Stimulated activated CD4-positive, alpha-beta T cell treated with anti-CD3 and anti-CD28 coated beads, TNF-alpha, amount 100 ng/mL, for 24 hours (primary cell): ENCODE results near the gene MOSMO.
A peak's percentile ranks its signal among the peaks of the same experiment; 100 is the strongest.
"Not testable (repeated sequence)": the region's sequence is repeated elsewhere in the genome, so short reads cannot be mapped to it uniquely, and the experiment has no call there.

ENCODE experiments used
- DNase-seq, 3 experiments: peaks; one replicate each; pipeline ENCODE4 v3.0.0-alpha.2; 2020; ENCODE audit warnings: low read depth in 3 of 3

MOSMO gene

DNA sequence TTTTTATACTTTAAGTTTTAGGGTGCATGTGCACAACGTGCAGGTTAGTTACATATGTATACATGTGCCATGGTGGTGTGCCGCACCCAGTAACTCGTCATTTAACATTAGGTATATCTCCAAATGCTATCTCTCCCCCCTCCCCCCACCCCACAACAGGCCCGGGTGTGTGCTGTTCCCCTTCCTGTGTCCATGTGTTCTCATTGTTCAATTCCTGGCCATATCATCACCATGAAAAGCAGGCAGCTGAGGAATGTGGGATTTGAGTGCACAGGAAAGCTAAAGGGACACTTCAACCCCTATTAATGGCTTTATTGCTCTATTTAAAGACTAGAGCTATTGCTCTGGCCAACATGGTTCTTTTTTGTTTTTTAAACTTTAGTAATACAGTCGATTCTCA lies 38.0 kb downstream of the MOSMO start:
- DNase-seq, result not testable (repeated sequence)

DNA sequence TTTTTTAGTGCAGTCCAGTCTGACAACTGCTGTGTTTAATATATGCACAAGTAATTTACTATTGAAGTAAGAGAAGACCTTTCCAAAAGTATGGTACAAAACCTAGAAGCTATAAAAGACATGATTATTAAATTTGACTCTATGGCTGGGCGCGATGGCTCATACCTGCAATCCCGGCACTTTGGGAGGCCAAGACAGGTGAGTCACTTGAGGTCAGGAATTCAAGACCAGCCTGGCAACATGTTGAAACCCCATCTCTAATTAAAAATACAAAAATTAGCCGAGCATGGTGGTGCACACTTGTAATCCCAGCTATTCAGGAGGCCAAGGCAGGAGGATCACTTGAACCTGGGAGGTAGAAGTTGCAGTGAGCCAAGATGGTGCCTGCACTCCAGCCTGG lies 43.1 kb downstream of the MOSMO start:
- DNase-seq, result no peak

DNA sequence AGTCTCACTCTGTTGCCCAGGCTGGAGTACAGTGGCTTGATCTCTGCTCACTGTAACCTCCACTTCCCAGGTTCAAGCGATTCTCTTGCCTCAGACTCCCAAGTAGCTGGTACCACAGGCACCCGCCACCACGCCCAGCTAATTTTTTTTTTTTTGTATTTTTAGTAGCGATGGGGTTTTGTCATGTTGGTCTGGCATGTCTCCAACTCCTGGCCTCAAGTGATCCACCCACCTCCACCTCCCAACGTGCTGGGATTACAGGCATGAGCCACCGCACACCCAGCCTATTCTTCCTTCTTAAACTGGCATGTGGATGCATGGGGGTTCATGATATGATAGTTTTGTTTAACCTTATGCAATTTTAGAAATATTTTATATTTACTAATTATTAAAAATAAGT lies 45.1 kb downstream of the MOSMO start:
- DNase-seq, result no peak

DNA sequence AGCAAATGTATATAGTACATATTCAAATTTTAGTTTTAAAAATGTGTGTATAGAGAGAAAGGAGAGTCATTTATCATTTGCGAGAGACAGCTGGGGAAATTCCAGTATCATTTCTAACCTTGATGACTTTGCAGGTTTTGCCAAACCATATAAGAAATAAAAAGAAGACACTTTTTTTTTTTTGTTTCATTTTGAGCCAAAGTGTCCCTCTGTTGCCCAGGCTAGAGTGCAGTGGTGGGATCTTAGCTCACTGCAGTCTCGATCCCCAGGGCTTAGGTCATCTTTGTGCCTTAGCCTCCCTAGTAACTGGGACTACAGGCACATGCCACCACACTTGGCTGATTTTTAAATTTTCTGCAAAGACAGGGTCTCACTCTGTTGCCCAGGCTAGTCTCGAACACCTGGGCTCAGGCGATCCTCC lies 46.0 kb downstream of the MOSMO start:
- DNase-seq, result no peak

DNA sequence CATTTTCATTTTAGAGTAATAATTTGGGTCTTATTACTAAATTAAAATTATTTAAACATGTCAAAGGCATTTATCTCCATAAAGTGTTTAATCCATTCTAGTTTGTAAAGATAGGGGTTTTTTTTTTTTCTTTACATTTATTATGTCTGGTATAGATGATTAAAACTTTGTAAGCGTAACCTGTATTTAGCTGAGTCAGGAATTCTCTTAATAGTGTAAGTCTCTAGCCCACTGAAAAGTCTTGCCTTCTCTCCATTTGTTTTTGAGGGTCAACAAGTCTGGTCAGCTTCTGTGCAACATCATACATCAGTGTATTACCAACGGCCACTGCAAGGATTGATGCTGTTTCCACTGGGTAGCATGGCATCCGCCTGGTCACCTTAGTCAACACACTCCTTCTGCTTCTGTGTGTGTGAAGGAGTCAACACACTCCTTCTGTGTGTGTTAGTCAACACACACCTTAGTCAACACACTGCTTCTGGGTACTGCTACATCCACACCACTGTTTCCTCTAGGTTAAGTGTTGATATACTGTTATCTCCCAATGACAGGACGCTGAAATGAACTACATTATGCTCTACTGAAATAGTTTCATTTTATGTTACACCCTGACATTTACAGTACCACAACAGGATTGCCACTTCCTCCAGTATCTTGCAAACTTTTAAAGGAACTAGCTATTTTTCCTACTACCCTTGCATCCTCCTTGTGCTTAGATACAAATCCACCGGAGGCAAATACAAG lies 47.1 kb downstream of the MOSMO start:
- no peak for DNase-seq

DNA sequence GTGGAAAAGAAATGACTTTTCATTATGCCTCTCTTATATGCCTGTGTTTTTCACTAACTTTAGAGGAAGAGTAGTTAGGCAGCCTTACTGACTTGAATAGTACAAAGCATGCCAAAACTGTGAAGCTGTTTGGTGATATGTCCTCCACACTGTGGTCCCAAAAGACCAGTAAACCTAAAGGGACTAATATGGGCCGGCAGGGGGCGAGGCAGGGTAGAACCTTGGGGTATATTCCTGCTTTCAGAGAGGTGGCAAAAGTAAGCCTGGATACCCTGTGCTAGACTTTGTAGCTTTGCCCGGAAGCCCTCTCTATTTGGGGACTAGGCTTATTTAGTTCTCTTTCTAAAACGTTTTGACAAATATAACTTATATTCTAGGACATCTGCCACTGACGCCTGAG lies 48.0 kb downstream of the MOSMO start:
- DNase-seq, result no peak

DNA sequence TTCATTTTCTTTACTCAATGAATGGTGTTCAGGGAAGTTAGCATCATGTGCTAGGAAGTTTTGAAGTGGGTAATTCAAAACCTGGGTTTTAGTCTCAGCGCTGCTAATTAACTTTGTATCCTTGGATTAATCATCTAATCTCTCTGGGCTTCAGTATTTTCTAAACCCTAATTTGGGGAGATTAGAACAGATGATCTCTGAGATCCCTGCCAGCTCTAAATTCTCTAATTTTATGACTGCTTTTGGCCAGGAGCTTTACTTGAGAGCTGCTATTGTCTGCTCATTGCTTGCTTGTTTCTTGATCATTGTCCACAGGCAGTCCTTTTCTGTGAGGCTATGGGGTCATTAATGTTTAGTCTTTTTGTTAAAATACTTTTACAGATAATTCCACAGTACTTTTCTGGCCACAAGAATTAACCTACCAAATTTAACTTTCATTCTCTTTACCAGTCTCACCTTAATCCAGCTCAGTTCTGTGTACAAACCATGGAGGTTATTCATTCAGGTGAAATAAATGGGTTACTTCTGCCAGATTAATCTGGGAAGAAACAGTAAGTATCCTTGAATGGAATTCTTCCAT lies 56.1 kb downstream of the MOSMO start:
- DNase-seq, result no peak

DNA sequence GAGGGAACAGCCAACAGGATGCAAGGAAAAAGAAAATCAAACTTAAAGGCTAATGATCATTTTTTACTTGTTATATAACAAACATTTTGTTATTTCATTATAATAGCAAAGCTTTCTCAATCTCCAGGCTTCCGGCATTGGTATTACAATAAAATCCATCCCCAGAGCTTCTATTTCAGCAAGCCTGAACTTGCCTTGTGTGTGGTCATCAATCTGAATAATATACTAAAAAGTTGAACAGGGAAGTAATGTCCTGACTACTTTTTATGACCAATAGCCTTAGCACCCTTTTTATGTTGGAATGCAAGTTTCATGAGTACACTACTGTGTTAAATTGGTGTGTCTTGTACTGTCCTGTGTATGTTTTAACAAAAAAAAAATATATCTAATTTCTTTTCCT lies 57.3 kb downstream of the MOSMO start:
- no peak for DNase-seq

DNA sequence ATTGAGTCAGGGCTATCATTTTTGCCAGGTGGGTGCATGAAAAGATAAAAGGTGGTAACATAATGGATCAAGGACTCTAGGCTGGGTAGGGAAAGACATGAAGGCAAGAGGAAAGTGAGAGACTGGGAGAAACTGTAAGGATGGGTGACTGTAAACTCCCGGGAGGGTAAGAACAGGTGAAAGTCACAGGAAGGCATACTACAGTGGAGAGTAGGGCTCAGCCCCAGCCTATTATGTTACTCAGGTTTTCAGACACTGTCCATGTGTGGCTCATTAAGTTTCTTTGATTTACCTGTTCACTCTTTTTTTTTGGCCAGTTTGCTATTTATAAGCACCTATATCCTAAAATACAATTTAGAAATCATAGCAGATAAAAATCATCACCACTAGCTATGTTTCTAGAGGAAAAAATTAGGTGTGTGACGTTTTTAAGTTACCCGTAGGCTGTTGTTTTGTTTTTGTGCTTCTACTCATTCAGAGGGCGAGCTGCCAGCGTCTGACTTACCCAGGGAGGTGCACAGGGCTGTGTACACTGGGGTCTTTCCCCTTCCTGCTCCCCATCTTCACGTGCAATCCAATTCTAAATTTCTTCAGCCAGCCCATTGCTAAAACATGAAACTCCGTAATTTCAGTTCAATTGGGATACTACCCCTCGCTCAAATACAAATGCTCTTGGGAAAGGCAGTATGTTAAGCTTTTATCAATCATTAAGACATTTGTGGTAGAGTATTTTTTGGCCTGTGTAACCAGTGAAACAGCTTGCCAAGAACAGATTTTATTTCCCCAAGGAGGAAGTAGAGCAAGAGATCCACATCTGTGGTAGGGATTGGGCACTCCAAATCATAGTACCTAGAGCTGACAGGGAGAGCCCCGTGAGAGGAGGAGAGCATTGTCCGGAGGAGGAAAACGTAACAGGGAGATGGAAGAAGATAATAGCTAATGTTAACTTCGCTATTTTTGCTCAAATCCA lies 62.7 kb downstream of the MOSMO start:
- DNase-seq, result no peak

DNA sequence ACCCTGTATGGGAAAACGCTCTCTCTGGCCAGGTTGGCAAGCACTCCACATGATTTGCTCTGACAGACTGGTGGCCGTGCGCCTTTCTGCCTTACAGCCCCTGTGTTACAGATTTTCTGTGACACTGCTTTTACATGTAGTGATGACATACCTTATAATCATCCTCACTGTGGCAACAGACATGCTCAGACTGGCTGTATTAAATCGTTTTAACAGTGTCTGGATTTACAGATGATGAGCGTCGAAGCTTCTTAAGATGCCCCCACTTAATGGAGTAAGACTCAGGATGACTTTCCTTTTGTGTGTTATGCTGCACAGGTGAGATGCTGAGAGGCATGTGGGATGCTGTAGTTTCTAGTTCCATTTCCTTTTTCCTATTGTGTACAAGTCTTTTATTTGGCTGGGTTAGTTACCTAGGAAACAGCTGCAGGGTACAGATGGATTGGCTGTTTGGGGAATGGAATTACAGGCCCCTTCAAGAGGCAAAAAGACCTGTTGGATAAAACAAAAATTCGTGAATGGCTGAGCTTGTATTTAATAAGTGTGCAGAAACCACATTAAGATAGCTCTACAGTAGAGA lies 63.5 kb downstream of the MOSMO start:
- no peak for DNase-seq

DNA sequence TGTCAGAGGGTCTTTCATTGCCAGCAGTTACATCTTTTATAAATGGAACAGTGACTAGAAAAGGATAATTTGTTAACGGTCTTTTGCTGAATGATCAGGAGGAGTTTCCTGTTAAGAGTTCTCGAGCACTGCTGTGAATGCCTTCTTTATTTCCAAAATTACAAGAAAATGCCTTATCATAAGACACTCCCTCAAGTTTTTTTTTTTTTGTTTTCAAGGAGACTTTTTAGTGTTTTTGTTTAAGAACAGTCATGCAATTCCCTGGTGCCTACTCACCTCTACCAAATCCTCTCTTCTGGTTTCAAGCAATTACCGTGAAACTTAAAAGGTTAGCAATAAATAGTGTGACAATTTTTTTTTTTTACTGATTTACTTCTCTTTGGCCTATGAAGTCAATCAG lies 65.4 kb downstream of the MOSMO start:
- no peak for DNase-seq

DNA sequence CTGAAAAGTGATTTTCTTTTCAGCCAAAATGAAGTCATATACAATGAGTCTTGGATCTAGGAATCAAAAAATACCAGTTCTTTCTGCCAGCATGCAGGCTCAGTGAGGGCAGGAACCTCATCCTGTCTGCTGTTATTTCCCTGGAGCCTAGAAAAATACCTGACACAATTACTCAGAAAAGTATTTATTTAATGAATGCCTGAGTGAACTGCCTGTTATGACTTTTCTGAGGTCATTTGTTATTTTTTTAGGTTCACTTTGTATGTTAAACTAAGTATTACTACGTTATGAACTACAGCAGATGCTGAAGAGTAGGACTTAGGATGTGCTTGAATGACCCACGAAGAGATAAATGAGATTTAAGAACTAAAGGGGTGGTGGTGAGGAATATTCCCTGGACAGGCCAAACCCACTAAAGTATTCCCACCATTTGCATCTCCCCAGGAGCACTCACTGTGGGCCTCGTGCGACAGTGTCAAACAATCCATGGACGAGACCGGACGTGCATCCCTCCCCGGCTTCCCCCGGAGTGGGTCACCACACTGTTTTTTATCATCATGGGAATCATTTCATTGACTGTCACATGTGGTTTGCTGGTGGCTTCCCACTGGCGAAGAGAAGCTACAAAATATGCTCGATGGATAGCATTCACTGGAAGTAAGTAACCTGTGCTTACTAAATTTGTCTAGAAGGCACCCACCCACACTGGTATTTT lies 67.3 kb downstream of the MOSMO start:
- no peak for DNase-seq

DNA sequence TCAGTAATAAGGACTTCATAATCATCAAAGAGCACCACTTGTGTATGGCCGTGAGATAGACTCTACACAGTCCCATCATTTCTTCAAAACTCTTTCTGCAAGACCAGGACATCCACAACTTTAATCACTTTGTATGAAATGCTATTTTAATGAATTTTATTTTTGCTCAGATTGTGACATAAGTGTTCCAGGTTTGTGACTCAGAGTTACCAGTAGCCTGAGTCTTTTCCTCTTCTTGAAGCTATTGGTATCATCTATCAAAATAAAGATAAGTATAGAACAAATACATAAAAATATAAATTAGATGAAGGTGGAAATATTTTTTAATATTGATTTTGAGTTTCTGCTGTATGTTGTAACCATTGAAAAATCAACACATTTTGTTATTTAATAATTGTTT lies 67.9 kb downstream of the MOSMO start:
- no peak for DNase-seq

DNA sequence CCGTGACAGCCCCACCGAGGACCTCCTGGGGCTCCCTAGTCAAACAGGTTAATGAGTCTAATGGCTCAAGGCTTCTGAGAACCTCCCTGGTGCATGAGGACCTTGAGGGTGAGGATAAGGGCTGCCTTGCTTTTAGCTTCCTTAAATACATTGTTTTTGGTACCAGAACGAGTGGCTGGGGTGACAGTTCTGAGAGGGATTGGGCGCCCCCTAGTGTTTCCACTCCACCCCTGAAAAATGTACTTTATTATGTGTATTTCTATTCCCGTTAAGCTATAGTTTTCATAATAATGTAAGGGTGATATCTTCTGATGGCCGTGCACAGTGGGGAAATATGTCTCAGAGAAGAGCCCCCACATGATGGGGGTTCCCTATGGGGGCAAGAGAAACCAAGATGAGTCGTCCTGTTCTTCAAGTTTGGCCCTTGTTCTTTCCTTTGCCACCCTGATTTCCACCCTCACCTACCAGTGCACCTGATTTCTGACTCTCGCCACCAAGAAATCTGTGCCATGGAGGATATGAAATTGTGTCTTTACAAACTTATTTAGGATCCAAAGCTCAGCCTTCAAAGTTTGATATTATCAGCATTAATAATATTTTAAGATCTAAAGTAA lies 69.9 kb downstream of the MOSMO start:
- DNase-seq, result peak; percentile 48 to 65 (median 57)

DNA sequence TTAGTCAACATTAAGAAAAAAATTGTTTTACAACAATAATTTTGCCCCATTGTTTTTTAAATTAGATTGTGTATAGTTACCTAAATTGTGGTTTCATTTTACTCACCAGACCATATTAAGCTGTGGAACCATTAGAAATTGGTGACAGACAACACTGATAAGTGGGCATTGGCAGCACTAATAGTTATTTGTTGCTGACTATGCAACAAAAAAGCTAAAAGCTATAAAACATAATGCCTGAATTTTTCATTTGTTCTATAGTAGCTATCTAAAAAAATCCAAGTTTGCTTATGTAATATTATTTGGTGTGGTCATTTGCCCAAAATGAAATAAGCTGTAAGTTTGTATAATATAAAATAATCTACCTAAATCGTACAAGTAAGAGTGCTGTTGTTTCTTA lies 70.7 kb downstream of the MOSMO start:
- no peak for DNase-seq

DNA sequence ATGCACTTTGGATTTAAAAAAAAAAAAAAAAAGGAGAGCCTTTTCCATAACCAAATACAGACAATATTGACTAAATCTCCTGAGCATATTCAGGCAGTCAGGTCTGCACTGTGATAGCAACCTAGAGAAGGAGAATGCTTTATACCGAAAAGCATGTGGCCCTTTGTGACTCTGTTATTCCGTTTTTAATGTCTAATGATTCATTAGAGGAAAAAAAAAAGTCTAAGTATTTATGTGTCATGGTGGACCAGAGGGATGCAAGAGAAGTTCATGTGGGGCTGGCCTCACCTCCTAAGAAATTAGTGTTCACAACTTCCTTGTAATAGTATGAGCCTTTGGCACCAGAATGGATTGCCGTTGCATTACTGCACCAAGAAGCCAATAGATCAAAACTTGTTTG lies 73.1 kb downstream of the MOSMO start:
- DNase-seq, result no peak

DNA sequence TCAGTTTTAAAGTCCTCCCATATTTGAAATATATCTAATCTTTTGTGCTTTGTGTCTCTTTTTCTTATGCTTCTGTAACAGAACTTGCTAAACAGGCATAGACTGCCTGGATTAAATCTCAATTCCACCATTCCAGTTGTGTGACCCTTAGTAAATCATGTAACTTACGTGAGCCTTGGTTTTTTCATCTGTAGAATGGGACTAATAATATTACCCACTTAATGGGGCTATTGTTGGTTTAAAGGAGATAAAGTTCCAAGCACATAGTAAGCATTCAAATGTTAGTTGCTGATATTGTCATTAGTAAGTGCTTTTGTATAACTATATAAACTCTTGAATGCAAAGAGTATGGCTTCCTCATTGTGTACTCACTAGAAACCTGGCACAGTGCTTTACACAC lies 78.5 kb downstream of the MOSMO start:
- DNase-seq, result no peak

DNA sequence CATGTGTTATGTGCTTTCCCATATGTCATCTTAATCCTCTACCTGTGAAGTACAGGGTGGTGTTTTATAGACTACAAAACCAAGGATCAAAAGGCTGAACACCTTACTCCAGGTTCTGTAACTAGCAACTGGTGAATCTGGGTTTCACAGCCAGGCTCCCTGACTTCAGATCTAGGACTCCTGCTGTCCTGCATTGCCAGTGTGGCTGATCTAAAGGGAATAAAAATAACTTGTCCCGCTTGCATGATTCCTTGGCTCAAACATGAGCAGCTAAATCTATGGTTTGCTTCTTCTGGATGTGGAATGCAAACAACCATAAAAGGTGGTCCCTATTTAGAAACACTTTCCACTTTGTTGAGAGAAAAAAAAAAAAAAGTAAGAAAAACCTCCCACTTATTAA lies 80.7 kb downstream of the MOSMO start:
- DNase-seq, result no peak

DNA sequence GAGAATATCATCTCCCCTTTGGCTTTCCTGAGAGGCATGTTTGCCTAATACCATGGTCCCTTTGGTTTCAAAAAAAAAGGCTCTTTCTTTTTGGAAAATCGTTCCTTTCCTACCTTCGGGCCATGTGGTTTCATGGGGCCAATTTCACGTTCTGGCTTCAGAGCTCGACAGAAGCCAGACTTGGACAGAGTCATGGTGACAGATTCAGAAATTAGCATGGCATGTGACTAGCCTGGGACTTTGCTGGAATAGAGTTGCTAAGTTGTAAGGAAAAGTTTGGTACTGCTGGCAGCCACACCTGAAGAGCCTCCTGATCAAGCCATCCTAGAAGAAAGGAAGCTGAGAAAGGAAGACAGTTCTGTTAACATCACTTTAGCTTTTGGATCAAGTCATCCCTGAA lies 82.0 kb downstream of the MOSMO start:
- DNase-seq, result no peak

DNA sequence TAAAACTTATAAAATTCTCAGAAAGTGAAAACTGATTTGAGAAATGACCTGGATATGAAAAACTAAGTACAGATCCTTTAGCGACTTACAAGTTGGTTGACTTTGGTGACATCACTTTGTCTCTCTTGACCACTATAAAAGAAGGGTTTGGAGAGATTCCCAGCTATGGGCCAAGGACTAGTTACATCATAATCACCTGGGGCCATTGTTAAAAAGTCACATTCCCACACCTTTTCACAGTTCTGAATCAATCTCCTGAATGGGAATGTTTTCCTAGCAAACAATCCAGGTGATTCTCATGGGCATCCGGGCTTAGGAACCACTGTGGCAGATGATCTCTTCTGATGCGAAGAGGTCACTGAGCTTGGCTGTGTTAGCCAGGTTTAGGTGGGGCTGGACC lies 83.8 kb downstream of the MOSMO start:
- DNase-seq, result no peak
